ENCODE measurements around the gene PTPRN2.
"Not testable (repeated sequence)": the region's sequence is repeated elsewhere in the genome, so short reads cannot be mapped to it uniquely, and the experiment has no call there.

The PTPRN2 gene

DNA sequence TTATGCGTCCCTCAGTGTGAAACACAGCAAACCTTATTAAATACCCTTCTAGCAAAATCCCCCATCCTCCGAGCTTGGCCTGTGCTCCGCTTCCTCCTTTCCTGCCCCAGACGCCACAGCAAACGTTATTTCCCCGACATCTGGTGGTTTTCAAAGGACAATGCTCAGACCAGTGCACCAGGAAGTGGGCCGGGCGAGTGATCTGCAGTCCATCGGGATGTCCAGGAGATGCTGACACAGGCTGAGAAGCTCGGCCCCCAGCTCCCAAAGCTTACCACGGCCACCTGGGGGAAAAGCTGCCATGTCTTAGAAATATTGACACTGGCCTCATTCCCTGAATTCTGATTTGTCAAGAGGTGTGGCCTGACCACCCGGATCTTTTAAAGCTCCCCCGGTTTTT, 129.5 kb downstream of the PTPRN2 start:
- no peak for DNase-seq

DNA sequence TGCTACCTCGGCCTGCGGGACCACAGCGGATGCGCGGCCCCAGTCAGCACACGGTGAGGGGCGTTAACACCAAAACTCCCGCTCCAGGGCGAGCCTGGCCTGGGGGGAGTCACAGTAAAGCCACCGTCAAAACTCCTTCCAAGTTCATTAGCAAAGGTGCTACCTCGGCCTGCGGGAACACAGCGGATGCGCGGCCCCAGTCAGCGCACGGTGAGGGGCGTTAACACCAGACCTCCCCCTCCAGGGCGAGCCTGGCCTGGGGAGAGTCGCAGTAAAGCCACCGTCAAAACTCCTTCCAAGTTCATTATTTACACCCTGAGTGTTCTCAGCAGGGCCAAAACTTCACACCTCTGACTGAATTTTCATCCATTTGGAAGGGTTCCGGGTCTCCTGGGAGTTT, 130.0 kb downstream of the PTPRN2 start:
- DNase-seq, result not testable (repeated sequence)

DNA sequence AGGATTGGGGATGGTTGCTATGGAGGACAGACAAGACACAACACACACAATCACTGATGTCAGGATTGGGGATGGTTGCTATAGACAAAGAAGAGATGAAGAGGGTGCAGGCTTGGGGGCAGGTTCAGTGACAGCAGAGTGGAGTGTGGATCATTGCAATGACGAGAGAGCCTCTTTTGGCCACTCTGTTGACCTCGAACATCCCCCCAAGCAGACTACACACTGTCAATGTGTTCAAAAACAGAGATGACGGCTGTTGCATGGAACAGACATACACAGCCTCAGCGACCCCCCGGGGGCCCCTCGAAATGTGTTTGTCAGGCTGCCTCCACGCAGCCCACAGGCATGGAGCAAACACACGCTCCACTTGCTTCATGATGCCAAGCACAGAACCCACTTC, 133.0 kb downstream of the PTPRN2 start:
- no peak for DNase-seq

DNA sequence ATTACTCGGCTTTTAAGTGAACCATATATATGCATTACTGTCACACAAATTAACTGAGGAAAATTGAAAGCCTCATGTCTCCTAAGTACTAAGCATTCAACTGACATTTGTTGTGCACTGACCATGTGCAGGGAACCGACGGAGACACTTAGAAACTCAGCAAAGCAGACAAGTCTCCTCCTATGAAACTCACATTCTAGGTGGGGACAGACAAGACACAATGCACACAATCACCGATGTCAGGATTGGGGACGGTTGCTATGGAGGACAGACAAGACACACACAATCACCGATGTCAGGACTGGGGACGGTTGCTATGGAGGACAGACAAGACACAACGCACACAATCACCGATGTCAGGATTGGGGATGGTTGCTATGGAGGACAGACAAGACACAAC, 134.0 kb downstream of the PTPRN2 start:
- DNase-seq, result no peak

DNA sequence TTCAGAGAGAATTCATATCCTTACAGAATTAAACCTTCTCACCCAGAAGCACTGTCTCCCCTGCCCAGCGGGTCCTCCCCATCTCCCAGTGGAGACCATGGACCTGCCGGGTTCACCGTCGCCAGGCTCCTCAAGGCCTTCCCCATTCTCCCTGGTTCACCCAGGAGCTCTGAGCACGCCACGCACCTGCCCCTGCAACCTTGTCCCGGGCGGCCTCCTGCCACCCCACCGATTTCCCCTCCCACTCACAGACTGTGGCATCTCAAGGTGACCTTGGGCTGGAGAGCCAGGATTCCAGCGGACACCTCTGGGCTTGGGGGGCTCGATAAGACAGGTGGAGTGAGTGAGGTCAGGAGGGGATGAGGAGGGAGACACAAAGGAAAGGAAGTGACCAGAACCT, 135.3 kb downstream of the PTPRN2 start:
- DNase-seq, result no peak

DNA sequence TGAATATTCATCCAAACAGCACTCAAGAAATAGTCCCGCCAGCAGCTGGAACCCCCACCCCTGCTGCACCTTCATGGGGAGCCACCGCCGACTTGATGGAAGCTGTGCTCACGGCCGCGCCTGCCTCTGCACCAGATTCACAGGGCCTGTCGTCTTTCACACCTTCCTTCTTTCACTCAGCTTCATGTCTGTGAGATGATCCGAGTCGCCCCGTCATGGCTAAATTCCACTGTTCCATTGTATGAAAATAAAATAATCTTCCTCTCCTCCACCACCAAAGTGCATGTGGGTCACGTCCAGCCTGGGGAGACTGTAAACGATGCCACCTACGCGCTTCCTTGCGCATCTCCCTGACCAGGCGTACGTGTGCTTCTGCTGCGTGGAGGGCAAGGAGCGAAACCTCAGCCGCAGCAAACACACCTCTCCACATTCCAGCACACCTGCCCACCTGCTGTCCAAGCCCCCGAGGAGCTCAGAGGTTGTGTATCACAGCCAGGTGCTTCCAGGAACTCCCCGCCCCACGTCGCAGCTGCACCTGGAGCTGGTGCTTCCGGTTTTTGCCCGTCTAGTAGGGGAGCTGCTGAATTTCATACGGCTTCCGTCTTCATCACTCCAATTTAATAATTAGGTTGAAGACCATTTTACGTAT, 137.0 kb downstream of the PTPRN2 start:
- no peak for DNase-seq

DNA sequence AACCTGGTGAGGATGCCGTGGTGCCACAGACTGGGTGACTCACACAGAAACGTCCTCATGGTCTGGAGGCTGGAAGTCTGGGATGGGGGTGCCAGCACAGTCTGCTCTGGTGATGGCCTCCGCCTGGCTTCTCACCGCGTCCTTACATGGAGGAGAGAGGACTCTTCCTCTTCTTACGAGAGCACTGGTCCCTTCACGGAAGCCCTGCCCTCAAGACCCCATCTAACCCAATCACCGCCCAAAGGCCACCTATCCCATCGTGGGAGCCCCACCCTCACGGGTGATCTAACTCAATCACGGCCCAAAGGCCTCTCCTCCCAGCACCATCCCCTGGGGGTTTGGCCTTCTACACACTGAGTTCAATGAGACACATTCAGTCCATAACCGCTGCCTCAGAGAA, 137.7 kb downstream of the PTPRN2 start:
- no peak for DNase-seq

DNA sequence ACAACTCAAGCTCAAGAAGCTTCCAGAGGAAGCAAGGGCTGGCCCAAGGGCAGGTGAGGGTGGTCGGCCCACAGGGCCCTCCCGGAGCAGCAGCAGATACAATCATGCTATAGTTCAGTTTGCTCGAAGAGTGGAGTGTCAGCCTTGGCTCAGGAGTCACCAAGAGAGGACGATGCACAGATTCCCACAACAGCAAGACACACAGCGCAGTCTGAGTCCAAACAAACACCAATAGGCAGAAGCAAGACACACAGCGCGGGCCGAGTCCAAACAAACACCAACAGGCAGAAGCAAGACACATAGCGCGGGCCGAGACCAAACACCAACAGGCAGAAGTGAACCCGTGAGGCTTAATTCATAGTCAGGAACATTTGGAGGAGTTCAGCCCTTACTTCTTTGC, 138.4 kb downstream of the PTPRN2 start:
- DNase-seq, result no peak

DNA sequence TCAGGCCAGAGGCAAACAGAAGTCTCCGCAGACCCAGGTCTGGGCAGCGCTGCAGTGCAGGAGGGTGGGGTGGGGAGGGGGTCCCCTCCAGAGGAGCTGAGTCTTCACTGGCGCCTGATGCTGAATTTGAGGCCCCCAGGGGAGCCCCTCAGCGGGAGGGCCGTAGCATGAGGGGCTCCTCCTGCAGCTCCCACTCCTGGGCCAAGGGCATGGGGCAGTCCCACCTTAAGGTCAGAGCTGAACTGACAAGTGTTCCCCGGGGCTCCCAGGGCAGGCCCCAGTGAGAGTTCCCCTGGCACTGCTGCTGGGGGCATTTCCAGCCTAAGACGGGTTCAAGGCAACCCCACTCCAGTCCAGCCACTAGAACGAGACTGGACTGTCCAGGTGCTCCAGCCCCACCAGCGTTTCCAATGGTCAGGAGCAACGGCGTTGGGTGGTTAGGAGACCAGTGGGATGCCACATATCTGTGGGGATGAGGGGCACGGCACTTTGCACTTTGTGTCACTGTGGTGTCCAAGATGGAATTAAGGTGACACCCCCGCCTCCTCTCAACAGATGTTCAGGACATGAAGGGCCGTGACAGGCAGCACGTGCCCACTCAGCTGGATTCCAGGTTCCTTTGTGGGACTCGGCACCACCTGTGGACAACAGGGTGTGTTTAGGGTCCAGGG, 139.1 kb downstream of the PTPRN2 start:
- no peak for DNase-seq

DNA sequence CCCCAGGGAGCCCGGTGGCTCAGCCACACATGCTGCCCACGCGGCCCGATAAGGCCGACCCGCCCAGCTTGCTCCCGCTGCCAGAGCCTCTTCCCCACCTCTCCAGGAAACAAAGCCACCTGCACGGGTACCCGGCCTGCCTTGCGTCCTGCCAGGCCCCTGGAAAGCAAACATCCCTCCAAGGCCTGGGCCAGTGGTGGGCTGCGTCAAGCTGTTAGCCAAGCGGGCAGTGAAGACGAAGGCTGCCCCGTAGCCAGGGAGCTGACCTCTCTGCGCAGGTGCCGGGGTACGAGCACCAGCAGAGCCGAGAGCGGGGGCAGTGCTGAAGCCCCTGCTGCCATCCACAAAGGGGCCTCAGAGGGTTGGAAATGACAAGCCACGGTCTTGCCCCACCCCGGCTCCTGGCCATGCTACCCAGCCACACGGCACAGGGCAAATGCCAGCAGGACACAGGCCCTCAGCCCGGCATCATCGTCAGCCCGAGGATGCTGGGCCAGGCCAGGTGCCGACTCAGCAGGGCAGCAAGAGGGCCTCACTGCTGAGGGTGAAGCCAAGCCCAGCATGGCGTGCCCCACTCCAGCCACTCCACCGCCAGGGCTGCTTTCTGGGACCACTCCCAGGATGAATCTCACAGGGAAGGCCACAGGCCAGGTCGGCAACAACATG, 140.0 kb downstream of the PTPRN2 start:
- no peak for DNase-seq

DNA sequence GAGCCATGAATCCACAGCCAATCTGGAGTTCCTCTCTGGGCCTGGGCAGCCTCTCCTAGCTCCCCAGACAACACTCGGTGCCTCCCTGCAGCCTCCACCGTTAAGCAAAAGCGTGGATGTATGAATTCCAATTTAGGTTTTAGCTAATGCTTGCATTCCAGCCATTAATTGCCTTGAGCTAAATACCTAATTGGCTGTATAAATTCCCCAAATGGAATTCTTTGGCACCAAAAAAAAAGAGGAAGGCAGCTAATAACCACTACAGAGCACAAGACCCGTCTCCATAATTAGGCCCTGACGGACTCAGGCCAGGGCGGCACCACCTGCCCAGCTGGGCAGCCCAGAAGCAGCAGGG, 140.5 kb downstream of the PTPRN2 start:
- DNase-seq, result no peak

DNA sequence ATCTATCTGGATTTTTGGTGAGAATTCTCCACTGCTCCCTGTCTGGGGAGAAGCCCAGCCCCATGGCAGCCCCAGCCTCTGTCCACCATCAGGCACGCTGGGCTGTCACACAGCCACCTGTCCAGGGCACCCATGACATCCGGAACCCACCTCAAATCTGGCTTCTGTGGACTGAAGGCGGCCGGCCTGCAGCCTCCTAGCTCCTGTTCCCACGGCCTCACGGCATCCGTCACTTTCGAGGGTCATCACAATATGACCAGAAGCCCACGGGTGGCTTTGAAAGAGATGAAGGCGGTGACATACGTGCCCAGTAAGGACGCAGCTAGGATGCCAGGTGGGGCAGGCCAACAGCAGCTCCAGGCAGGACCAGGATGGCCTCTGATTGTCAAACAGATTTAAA, 140.9 kb downstream of the PTPRN2 start:
- DNase-seq, result no peak

DNA sequence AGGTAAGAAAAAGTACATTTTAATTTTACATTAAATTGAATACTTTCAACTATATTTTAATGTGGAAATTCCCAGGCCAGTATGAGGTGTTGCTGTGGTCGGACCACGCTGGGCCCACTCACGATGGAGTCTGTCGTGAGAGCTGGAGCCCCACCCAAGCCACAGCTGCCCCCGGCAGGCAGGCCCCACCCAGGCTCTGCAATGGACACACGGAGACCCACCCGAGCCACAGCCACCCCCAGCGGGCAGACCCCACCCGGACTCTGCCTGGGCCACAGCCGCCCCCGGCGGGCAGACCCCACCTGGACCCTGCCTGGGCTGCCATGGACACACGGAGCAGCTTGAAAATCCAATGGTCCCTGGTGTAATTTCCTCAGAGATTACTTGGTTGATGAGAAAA, 141.3 kb downstream of the PTPRN2 start:
- DNase-seq, result no peak

DNA sequence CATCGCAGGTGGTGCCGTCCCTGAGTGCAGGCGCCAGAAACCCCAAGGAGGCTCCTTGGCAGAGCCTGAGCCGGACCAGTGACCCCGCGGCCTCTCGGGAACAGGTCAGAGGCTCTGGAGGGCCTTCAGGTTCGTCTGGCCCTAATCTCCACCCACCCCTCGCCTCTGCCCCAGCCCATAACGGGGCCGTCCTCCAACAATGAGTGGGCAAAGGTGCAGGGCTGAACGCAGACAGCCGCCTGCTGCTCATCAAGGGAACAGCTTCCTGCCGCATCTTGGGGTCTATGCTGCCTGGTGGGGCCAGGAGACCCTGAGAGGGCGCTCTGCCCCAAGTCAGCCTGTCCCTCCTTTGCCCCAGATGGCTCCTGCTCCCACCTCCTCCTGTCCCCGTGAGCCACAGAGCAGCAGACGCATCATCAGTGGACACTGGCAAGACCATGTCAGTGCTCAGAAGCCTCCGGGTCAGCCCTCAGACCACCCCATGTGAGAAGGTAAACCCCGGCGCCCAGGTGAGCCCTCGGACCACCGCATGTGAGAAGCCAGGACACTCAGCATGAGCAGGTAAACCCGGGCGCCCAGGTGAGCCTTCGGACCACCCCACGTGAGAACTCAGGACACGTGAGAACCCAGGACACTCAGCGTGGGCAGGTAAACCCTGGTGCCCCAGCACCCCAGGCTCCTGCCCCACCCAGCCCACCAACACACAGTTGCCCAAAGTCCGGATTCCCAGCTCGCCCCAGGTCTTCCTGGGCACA, 142.0 kb downstream of the PTPRN2 start:
- DNase-seq, result no peak

DNA sequence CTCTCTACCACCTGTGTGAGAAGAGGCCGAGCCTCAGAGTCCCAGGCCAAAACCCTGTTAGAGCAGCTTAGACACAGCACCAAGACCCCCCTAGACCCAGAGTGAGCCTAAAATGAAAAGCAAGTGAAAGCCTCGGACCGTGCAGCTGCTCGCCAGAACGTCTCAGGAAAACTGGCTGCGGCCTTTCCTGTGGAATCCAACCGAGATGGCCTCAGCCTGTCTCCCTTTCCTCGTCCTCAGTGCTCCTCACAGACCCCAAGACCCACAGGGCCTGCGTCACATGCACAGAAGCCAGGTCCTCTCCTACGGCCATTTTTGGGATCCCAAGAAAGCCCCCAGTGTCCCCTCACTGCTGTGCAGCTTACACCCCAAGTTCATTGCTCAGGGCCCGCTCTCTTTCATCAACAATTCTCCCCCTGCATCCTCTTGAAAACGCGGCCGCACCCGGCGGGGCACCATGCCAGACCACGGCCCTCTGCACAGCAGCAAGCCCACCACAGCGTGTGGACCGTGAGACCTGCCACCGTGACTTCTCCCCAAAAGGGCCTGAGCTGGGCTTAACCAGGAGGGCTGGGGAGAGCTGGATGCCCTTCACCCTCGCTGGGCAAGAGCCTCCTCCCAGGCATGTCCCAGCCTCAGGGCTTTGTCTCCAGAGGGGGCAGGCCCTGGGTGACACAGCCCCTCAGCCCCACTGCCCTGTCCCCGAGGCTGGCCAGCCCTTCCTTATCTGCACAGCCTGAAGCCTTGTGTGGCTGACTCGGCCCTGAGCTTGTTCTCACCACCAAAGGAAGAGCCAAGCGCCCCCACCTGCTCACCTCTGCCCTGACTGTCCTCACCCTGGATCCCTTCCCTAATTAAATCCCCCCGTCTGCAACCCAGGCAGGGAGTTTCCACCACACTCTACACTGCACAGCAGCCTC, 142.9 kb downstream of the PTPRN2 start:
- no peak for DNase-seq

DNA sequence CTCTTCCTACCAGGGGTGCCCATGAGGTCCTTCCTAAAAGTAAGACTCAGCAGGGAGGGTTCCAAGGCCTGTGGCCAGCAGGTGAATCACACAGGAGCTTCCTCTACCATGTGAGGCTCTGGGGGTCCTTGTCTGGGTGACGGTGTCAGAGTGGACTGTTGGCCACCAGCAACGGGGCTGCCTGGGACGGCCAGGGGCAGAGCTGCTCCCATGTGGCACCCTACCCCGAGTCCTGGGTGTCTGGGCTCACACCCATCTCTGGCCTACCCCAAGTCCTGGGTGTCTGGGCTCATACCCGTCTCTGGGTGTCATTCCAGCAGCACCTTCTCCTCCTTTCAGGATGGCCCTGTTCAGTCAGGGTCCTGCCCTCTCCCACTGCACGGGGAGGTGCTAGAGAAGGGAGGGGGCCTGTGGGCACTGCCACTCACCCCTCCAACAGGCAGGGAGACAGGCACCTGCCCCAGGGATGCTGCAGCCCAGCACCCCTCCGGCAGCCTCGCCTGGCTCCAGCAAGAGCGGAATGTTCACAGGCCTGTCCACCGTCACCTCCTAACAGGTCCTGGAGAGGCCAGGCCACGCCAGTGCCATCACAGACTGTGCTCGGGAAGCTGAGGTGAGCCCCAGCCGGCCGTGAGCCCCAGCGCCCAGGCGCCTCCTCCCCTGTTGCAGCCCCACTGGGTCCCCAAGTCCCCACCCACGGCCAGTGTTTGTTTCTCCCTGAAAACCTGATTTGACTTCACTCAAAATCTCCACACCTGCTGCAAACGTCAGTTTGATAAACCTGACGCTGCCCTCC, 143.7 kb downstream of the PTPRN2 start:
- no peak for DNase-seq

DNA sequence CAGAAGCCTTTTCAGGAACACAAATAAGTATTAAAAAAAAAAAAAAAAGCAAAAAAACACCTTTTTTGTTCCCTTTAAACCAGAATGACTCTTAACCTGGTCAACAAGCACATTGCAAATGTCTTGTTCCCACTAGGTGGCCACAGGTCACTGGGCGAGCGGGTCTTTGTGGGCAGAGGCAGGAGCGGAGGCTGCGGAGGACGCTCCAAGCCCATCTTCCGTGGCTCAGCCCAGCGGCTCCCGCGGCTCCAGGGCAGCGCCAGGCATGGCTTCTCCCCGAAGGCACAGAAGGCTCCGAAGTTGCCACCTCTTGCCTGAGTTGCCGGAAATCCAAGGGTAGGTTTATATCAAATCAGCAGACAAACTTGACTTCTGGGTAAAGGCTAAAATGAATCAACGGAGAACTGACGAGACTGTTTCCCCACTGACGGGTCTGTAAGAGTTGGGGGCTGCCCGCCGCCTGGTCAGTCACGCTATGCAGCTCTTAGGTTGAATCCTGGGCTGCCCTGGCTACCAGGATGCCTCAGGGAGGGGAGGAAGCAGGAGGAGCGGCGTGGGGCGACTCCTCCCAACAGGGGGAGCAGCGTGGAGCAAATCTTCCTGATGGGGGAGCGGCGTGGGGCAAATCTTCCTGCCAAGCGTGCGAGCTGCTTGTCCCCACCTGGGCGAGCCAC, 144.5 kb downstream of the PTPRN2 start:
- no peak for DNase-seq

DNA sequence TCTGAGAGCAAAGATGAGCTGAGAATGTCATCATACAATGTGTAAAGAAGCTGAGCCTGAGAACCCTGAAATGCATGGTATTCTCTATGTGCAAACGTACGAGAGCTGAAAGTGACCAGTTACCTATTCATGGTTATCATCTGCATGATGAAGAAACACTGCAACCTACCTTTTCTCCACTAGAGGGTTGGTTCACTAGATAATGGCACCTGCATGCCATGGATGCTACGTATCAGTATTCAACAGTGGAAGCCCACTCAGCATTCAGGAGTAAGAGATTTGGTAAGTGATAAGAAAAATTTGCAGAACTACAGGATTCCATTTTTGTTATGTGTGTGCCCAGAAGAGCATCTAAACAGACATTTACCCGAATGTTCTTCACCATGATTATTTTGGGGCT, 145.4 kb downstream of the PTPRN2 start:
- DNase-seq, result no peak

DNA sequence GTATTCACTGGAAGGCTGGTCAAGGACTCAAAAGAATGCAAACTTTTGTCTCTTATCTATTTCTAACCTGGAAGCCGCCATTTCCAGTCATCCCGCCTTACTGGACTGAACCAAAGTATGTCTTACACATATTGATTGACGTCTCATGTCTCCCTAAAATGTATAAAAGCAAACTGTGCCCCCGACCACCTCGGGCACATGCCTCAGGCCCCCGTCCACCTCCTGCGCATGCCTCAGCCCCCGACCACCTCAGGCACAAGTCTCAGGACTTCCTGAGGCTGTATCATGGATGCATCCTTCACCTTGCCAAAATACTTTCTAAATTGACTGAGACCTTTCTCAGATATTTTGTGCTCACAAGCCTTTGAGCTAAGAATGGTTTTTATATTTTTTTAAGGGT, 148.6 kb downstream of the PTPRN2 start:
- no peak for DNase-seq

DNA sequence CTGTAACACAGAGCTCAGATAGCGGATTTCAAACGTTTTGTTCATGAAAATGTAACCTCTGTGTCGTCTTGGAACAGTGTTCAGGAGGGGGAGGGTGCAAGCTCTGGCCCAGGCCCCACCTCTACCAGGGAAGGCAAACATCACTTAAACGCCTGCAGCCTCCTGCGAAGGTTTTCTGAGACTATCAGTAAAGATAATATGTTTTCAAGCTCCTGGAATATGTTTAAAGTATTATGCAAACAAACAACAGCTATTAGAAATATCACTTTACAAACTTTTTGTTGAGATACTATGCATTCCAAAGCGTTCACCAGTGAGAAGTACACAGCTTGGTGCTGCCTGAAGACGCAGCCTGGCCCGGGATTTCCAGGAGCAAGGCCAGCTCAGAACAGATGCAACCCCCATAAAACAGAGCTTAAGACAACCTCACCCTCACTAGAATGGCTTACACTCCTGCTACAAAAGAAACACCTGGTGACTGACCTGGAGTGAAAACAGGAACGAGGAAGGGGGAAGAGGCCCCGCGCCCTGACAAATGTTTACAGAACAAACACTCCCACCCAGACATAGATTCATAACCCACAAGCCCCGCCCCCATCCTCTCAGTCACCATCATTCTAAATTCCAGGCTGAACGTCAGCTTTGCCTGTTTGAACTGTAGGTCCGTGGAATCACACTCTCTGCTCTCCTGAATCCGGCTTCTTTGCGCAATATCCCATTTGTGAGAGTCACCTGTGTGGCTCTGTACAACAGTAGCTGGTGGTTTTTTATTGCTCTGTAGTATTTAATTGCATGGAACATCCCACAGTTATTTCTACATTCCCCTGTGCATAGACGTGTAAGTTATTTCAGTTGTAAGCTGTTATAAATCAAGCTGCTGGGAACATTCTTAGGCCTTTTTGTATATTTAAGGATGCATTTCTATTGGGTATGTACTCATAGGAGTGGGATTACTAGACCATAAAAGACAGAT, 155.0 kb downstream of the PTPRN2 start:
- peak; percentile 6 for DNase-seq

All from fibroblast of upper back skin (primary cell).